OCI-LY1 (cell line): ENCODE results near the gene STX8.
"Not testable (repeated sequence)": the region's sequence is repeated elsewhere in the genome, so short reads cannot be mapped to it uniquely, and the experiment has no call there.

Experiments
- EZH2 ChIP-seq: fragments of 200-600 bp; sonication (generic), shearing (Covaris generic); IDR thresholded peaks from 2 replicates; pipeline ENCODE4 v1.8.0; 2017; ENCODE audit warnings: borderline replicate concordance, mixed run types, mild to moderate bottlenecking, antibody characterized with exemption, low read length, moderate library complexity, mixed read lengths
- TF ChIP-seq, protein P1 (sequence below): fragments of 200-600 bp; sonication (generic), shearing (Covaris generic); IDR thresholded peaks from 2 replicates; pipeline ENCODE4 v1.5.1; 2017; ENCODE audit warnings: mild to moderate bottlenecking, antibody characterized with exemption, low read length, moderate library complexity, mixed read lengths

GRCh38 chr17:9257630-9257965 lies 318.0 kb downstream of the STX8 start:
- TF ChIP-seq, protein P1, sequence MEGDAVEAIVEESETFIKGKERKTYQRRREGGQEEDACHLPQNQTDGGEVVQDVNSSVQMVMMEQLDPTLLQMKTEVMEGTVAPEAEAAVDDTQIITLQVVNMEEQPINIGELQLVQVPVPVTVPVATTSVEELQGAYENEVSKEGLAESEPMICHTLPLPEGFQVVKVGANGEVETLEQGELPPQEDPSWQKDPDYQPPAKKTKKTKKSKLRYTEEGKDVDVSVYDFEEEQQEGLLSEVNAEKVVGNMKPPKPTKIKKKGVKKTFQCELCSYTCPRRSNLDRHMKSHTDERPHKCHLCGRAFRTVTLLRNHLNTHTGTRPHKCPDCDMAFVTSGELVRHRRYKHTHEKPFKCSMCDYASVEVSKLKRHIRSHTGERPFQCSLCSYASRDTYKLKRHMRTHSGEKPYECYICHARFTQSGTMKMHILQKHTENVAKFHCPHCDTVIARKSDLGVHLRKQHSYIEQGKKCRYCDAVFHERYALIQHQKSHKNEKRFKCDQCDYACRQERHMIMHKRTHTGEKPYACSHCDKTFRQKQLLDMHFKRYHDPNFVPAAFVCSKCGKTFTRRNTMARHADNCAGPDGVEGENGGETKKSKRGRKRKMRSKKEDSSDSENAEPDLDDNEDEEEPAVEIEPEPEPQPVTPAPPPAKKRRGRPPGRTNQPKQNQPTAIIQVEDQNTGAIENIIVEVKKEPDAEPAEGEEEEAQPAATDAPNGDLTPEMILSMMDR = not testable (repeated sequence)
- not testable (repeated sequence) for TF ChIP-seq EZH2
